Activated CD4-positive, CD25-positive, alpha-beta regulatory T cell (primary cell): ENCODE results near the gene SUPT4H1.
A peak's percentile ranks its signal among the peaks of the same experiment; 100 is the strongest.
"Not testable (repeated sequence)": the region's sequence is repeated elsewhere in the genome, so short reads cannot be mapped to it uniquely, and the experiment has no call there.

Source experiments
- DNase-seq, 4 experiments: peaks; one replicate each; lab custom pipeline; 2025; lab: John Stamatoyannopoulos, UW

The SUPT4H1 gene

DNA sequence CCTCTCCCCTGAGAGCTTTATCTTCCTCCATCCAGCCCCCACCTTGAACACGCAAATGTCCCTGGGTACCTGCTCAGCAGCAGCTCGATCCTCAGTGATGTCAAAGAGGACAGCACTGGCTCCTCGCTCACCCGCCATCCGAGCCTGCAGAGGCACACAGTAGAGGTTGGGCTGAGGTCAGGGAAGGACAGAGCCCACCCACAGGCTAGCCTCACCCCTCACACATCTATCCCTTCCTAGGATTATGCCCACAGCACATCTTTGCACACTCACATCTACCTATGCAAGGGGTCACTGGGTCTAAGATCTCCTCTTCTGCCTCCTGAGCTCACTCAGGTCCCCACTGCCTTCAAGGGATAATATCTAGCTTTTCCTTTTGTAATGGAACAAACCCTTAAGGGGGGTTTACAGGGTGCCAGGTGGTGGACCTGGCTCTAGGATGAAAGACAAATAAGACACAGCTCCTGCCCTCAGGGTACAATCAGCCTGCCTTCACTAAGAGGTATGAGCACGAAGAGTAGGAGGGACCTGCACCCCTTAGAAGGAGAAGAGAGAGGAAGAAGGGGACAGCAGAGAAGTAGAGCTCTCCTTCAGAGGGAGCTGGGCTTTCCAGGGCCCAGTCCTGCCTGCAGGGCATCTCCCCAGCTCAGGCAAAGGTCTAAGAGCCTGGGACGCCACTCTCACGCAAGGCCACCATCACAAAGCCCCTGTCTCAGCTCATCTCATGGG is 11.6 kb upstream of the SUPT4H1 start:
- DNase-seq = no peak

- DNase-seq = no peak
Observed at GRCh38 chr17:58362368-58363014, 10.5 kb upstream of the SUPT4H1 start.

DNA sequence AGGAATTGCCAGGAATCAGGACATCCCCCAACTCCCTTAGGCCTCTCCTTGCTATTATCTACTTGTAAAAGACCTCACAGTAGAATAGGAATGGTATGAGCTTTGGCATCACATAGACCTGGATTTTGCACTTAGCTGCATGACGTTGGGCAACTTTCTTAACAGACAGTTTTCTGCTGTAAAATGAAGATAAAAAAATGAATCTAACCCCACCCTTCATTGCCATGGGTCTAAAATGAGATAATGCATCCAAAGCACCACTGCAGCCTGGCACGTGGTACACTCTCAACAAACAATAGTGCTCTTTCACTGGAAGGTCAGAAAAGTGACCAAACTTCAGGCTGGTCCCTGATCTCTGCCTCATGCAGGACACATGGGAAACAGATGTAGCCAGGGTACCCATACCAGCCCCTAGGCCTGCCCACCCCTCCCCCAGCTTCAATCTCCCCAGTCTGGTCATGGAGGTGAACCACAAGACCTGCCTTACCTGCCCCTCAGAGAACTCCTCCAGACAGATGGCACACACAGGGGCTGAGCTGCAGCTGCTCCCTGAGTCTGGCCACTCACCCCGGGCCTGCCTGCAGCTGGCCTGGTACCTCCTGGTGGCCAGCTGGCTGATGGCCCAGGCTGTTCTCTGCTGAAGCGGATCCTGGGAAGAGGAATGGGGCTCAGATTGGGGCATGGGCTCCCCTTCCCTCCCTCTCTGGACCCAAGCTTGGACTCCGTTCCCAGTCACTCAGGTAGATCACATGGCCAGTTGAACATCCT is 8.5 kb upstream of the SUPT4H1 start:
- DNase-seq = no peak

- no peak for DNase-seq
Observed at GRCh38 chr17:58358408-58359172, 6.6 kb upstream of the SUPT4H1 start.

DNA sequence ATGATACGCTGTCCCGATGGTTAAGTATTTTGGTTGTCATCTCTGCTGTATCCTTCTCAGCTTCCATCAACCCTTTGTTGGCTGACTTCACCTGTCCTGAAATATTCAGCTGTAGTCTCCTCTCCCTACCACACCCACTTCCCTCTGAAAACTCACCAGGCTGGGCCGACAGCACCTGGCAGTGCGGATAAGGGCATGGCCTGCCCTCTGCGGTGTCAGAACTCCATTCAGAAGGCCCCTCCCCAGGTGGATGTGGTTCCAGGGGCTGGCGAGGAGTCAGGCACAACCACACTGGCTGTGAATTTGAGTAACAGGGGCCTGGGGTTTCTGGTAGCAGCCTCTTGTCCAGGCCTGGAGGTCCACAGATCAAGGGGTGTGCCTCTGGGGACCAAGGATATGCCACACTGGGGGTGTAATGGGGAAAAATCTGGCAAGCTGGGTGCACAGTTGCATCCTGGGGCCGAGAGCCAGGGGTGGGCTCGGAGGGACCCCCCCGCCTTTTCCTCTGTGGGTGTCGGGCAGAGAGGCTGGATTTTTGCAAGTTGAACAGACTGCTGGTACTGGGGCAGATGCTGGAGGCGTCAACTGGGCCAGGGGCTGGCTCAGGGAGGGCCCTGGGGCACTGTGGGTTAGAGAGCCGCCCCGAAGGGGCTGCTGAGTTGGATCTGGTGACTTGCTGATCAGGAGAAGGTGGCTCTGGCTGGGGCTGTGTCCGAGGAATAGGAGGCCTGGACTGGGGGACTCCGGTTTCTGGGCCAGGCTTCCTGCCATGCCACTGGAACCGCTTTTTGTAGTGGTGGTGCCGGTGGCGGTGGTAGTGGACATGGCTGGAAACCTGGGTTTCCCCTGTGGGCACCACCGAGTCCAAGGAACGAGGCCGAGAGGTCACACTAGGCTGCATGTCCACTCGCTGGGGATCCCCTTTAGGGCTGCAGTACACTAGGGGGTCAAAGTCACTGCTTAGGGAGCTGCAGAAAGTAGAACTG is 5.6 kb upstream of the SUPT4H1 start:
- no peak for DNase-seq

DNA sequence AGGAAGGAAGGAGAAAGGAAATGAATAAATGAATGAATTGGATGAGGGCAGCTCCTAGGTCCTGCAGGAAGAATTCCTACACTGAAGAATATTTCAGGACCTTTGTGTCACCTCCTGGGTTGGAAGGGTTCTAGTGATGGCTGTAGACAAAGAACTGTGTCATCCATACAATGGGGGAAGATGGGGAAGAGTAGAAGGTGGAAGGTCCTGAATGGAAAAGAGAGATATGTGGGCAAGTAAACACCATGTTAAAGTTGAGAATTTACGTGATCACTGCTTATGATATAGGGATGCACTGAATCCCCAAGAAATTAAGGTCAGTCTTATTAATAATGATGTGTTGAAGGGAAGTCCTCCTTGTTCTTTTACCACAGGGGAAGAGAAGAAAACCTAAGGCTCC is 4.2 kb upstream of the SUPT4H1 start:
- no peak for DNase-seq

- DNase-seq = no peak
Observed at GRCh38 chr17:58354541-58355216, 2.7 kb upstream of the SUPT4H1 start.

- DNase-seq = no peak
Observed at GRCh38 chr17:58353389-58353825, 1.4 kb upstream of the SUPT4H1 start.

GRCh38 chr17:58352596-58353388 is 791 bp upstream of the SUPT4H1 start:
- DNase-seq = no peak

GRCh38 chr17:58351182-58351581 is 819 bp downstream of the SUPT4H1 start:
- no peak for DNase-seq

DNA sequence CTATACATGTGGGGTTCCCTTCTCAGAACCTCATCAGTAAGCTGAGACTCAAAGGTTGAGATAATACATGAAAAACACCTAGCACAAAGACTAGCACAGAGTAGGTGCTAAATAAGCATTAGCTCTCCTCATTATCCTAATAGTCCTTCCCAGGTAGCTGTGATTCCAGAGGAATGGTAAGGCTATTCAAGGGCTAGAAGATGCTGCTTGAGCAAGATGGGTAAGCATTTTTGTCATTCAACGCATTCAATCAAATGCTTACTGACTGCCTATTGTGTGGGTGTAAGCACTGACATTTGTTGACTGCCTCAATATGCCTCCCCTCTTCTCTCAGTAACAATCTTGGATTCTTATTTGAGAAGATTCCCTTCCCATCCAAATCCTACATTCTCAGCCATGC is 4.0 kb downstream of the SUPT4H1 start:
- DNase-seq = no peak

GRCh38 chr17:58345500-58345899 is 6.5 kb downstream of the SUPT4H1 start:
- DNase-seq = no peak

DNA sequence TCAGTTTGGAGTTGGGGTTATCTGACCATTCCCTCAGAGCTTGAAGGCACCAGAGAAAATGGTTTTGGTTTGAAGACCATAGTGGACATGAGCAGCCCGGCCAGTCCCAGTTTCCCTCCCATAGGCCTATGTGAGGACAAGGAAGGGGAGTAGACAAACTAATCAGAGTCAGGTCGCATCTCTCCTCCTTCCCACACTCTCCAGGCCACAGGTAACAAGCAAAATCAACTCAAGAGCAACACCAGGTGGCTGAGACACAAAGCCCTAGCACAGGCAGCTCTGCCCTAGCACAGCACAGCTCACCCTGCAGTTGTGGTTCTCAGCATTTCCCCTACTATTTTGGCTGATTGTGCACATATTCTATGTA is 7.2 kb downstream of the SUPT4H1 start:
- peak in 2 of 4 experiments; percentile 35 to 44 for DNase-seq

DNA sequence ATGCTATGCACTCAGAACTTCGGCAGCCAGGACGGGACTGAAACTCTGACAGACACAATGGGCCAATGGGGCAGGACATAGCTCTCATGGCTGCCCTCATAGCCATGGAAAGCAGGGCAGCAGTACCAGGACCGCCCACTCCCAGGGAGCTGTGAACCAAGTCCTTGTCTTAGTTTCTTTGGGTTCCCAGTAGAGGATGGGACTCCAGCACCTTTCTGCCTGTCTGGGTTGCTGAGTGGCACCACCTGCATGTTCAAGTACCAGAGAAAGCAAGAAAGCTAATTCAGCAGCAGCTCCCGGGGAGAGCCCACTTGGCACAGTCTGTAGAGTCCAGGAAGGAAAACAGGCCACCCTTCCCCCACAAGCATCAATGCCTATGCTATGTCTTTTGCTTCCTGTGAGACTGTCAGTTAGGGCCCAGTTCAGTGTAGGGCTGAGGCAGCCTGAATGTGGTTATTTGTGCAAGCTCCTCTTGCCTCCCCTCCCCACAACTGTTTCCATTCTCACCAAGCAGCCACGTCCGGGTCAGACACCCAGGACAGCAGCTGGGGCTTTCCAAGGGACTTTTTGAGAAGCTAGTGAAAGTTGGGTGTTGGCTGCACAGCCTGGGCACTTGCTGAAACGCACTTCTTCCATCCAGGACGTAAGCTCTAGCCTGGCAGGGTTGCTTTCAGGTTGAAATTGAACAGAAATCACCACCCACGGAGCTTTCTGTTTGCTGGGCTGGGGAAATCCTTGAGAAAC is 7.8 kb downstream of the SUPT4H1 start:
- DNase-seq = peak; percentile 51 to 64 (median 59)

GRCh38 chr17:58343131-58343530 is 8.9 kb downstream of the SUPT4H1 start:
- DNase-seq = no peak

- DNase-seq = no peak
Observed at GRCh38 chr17:58341861-58342475, 10.0 kb downstream of the SUPT4H1 start.

GRCh38 chr17:58341136-58341860 is 10.7 kb downstream of the SUPT4H1 start:
- DNase-seq = not testable (repeated sequence)

DNA sequence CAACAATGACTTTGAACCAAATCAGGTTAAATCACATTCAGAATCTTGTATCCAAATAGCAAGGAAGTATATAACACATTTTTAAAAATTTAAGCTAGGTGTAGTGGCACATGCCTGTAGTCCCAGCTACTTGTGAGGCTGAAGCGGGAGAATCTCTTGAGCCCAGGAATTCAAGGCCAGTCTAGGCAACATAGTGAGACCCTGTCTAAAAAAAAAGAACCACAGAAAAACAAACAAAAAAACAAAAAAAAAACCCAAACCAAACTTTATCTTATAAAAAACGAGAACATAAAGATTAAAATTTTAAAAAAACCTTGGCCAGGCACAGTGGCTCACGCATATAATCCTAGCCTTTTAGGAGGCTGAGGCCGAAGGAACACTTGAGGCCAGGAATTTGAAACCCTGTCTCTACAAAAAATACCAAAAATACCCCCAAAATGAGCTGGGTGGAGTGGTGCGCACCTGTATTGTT is 11.6 kb downstream of the SUPT4H1 start:
- DNase-seq = no peak
